Hepatocyte (in vitro differentiated cells): ENCODE results near the gene FGFR1OP2.

Source experiments
- EZH2 ChIP-seq: fragments of 200-600 bp; sonication (generic); IDR thresholded peaks from 2 replicates; pipeline ENCODE4 v1.6.1; 2016; ENCODE audit warnings: antibody characterized with exemption, mild to moderate bottlenecking, borderline replicate concordance
- TF ChIP-seq, protein P1 (sequence below): fragments of 200-600 bp; sonication (generic); IDR thresholded peaks from 2 replicates; pipeline ENCODE4 v1.5.1; 2016; ENCODE audit warnings: antibody characterized with exemption, mild to moderate bottlenecking; ENCODE audit not compliant: poor library complexity

DNA sequence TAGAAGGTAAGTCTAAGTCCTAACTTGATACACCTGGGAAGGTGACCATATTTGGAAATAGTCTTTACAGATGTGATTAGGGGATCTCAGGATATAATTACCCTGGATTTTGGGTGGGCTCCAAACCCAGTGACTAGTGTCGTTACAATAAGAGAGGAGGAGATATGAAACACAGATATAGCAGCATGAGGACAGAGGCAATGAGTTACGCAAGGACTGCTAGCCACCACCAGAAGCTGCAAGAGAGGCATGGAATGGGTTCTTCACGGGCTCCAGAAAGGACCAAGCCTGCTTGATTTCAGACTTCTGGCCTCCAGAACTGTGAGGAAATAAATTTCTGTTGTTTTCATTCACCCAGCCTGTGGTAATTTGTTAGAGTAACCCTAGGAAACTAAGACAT lies 28.6 kb downstream of the FGFR1OP2 start:
- TF ChIP-seq EZH2 = no peak
- TF ChIP-seq, protein P1, sequence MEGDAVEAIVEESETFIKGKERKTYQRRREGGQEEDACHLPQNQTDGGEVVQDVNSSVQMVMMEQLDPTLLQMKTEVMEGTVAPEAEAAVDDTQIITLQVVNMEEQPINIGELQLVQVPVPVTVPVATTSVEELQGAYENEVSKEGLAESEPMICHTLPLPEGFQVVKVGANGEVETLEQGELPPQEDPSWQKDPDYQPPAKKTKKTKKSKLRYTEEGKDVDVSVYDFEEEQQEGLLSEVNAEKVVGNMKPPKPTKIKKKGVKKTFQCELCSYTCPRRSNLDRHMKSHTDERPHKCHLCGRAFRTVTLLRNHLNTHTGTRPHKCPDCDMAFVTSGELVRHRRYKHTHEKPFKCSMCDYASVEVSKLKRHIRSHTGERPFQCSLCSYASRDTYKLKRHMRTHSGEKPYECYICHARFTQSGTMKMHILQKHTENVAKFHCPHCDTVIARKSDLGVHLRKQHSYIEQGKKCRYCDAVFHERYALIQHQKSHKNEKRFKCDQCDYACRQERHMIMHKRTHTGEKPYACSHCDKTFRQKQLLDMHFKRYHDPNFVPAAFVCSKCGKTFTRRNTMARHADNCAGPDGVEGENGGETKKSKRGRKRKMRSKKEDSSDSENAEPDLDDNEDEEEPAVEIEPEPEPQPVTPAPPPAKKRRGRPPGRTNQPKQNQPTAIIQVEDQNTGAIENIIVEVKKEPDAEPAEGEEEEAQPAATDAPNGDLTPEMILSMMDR = no peak
